Measurements from ENCODE around the gene DPM3.

Gene DPM3

DNA sequence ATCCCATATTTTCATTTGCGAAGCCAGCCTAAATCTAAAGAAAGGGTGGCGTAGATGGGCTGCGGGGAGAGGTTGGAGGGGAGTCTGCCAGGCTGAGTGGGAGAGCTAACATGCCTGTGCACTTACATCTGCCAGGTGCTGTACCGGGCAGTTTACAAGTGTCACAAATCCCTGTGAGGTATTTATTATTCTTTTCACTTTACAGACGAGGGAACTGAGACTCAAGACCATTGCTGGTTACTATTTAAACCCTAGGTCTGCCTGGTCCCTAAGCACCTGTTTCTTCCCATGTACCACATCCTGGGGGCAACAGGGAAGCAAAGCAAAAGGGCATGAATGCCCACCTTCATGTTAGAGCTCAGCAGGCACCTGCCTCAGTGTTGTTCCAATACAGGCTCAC is 32.0 kb downstream of the DPM3 start:
- no peaks in the 10 kb centered on the region for H3F3A ChIP-seq (ENCODE audit: low read depth)
- H3K4me2 ChIP-seq (ENCODE audit: low read depth, low read length, poor library complexity, severe bottlenecking) = no peak overlapping the region

GRCh38 chr1:155107309-155108264 is 32.7 kb downstream of the DPM3 start:
- H2AFZ ChIP-seq (ENCODE audit: low read length) = peak overlapping the region; percentile 43; the same call in 1 of the 2 replicates
- no peaks in the 10 kb centered on the region for H3K79me2 ChIP-seq (ENCODE audit: insufficient read depth, low read length)
- no peaks in the 10 kb centered on the region for H3K36me3 ChIP-seq (ENCODE audit: insufficient read depth, low read length)
- H3K9me3 ChIP-seq (ENCODE audit: insufficient read depth, low read depth, low read length) = no peaks in the 10 kb centered on the region
- no peaks in the 10 kb centered on the region for H3K27me3 ChIP-seq (ENCODE audit: insufficient read depth, low read length, poor library complexity, severe bottlenecking)
- H3F3A ChIP-seq (ENCODE audit: low read depth) = no peaks in the 10 kb centered on the region
- H4K20me1 ChIP-seq (ENCODE audit: insufficient read depth, low read length, poor library complexity, severe bottlenecking) = no peaks in the 10 kb centered on the region
- no peak overlapping the region for H3K9ac ChIP-seq (ENCODE audit: low read depth, low read length, poor library complexity, severe bottlenecking)
- TF ChIP-seq, protein P1, sequence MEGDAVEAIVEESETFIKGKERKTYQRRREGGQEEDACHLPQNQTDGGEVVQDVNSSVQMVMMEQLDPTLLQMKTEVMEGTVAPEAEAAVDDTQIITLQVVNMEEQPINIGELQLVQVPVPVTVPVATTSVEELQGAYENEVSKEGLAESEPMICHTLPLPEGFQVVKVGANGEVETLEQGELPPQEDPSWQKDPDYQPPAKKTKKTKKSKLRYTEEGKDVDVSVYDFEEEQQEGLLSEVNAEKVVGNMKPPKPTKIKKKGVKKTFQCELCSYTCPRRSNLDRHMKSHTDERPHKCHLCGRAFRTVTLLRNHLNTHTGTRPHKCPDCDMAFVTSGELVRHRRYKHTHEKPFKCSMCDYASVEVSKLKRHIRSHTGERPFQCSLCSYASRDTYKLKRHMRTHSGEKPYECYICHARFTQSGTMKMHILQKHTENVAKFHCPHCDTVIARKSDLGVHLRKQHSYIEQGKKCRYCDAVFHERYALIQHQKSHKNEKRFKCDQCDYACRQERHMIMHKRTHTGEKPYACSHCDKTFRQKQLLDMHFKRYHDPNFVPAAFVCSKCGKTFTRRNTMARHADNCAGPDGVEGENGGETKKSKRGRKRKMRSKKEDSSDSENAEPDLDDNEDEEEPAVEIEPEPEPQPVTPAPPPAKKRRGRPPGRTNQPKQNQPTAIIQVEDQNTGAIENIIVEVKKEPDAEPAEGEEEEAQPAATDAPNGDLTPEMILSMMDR (conservative IDR thresholded peaks at IDR 0.05; ENCODE audit: low read length) = no peak
- no peak for TF ChIP-seq EZH2phosphoT487 (IDR thresholded peaks at IDR 0.05; ENCODE audit: borderline replicate concordance)
- no peak overlapping the region for H3K4me3 ChIP-seq (ENCODE audit: low read length, poor library complexity, severe bottlenecking)
- peaks cover 6% of the 10 kb centered on the region for H3K4me1 ChIP-seq (ENCODE audit: insufficient read depth, low read length, poor library complexity, severe bottlenecking)
- H3K9me2 ChIP-seq (replicated peaks; ENCODE audit: low read depth, low read length) = no peaks in the 10 kb centered on the region
- no peak overlapping the region for H3K4me2 ChIP-seq (ENCODE audit: low read depth, low read length, poor library complexity, severe bottlenecking)

More for the DNA sequence above, 32.0 kb downstream of the DPM3 start:
- Histone ChIP-seq H3K79me2 (ENCODE audit: insufficient read depth, low read length) (no peaks in the 10 kb centered on the region), H3K4me1 (ENCODE audit: insufficient read depth, low read length, poor library complexity, severe bottlenecking) (peaks cover 6% of the 10 kb centered on the region), H3K9me3 (ENCODE audit: insufficient read depth, low read depth, low read length) (no peaks in the 10 kb centered on the region), H3K36me3 (ENCODE audit: insufficient read depth, low read length) (no peaks in the 10 kb centered on the region), H4K20me1 (ENCODE audit: insufficient read depth, low read length, poor library complexity, severe bottlenecking) (no peaks in the 10 kb centered on the region), H2AFZ (ENCODE audit: low read length) (no peak overlapping the region), H3K27me3 (ENCODE audit: insufficient read depth, low read length, poor library complexity, severe bottlenecking) (no peaks in the 10 kb centered on the region), H3K9ac (ENCODE audit: low read depth, low read length, poor library complexity, severe bottlenecking) (no peak overlapping the region), H3K4me3 (ENCODE audit: low read length, poor library complexity, severe bottlenecking) (no peak overlapping the region), H3K9me2 (replicated peaks; ENCODE audit: low read depth, low read length) (no peaks in the 10 kb centered on the region)
- TF ChIP-seq, protein P1 (conservative IDR thresholded peaks at IDR 0.05; ENCODE audit: low read length) = no peak
- TF ChIP-seq EZH2phosphoT487 (IDR thresholded peaks at IDR 0.05; ENCODE audit: borderline replicate concordance) = no peak

GRCh38 chr1:155106862-155107261 is 33.5 kb downstream of the DPM3 start:
- Histone ChIP-seq H3K4me1 (ENCODE audit: insufficient read depth, low read length, poor library complexity, severe bottlenecking) (peaks cover 6% of the 10 kb centered on the region), H3K9ac (ENCODE audit: low read depth, low read length, poor library complexity, severe bottlenecking) (no peak overlapping the region), H3K36me3 (ENCODE audit: insufficient read depth, low read length) (no peaks in the 10 kb centered on the region), H3K27me3 (ENCODE audit: insufficient read depth, low read length, poor library complexity, severe bottlenecking) (no peaks in the 10 kb centered on the region), H3K4me3 (ENCODE audit: low read length, poor library complexity, severe bottlenecking) (no peak overlapping the region), H3F3A (ENCODE audit: low read depth) (no peaks in the 10 kb centered on the region), H3K9me2 (replicated peaks; ENCODE audit: low read depth, low read length) (no peaks in the 10 kb centered on the region), H3K79me2 (ENCODE audit: insufficient read depth, low read length) (no peaks in the 10 kb centered on the region), H4K20me1 (ENCODE audit: insufficient read depth, low read length, poor library complexity, severe bottlenecking) (no peaks in the 10 kb centered on the region), H3K9me3 (ENCODE audit: insufficient read depth, low read depth, low read length) (no peaks in the 10 kb centered on the region), H3K4me2 (ENCODE audit: low read depth, low read length, poor library complexity, severe bottlenecking) (no peak overlapping the region), H2AFZ (ENCODE audit: low read length) (no peak overlapping the region)
- TF ChIP-seq, protein P1 (conservative IDR thresholded peaks at IDR 0.05; ENCODE audit: low read length) = no peak
- TF ChIP-seq EZH2phosphoT487 (IDR thresholded peaks at IDR 0.05; ENCODE audit: borderline replicate concordance) = no peak
